ENCODE data around the gene MGAT2.

GRCh38 chr14:49614196-49614595 is 6.4 kb upstream of the MGAT2 start:
- TF ChIP-seq CTCF (IDR thresholded peaks at IDR 0.05) (no peak), EZH2 (IDR thresholded peaks at IDR 0.05) (no peak), EZH2phosphoT487 (IDR thresholded peaks at IDR 0.05) (no peak)
